Kidney epithelial cell (primary cell): ENCODE measurements around the gene ENG. TPM values are rescaled to one million over a fixed set of nuclear protein-coding genes. Genes with fewer than 3 reads are reported as not detected.

ENCODE experiments used
- DNase-seq: peaks from one replicate; pipeline ENCODE4 v3.0.0-alpha.2; 2010; ENCODE audit warnings: low read depth
- H3K27me3 ChIP-seq: 2 replicates; pipeline ENCODE4 v1.6.0; 2011; ENCODE audit warnings: low read length; ENCODE audit not compliant: control insufficient read depth, insufficient read depth
- H3K36me3 ChIP-seq: 2 replicates; pipeline ENCODE4 v1.5.1; 2011; ENCODE audit warnings: low read length; ENCODE audit not compliant: control insufficient read depth, insufficient read depth
- H3K4me3 ChIP-seq: 2 replicates; pipeline ENCODE4 v1.5.1; 2011; ENCODE audit warnings: low read depth, mild to moderate bottlenecking, control low read depth, low read length
- total RNA-seq: library from RNA; depleted of rRNA; stranded (reverse); fragments of >200 nt; gene quantifications from 2 replicates; pipeline ENCODE4 v1.2.3, GENCODE V29; 2015
- TF ChIP-seq, protein P1 (sequence below): IDR thresholded peaks from 2 replicates; pipeline ENCODE4 v1.5.1; 2011; ENCODE audit warnings: mild to moderate bottlenecking, moderate library complexity, low read length, control low read depth, inconsistent platforms; ENCODE audit not compliant: insufficient read depth, poor library complexity, severe bottlenecking

ENG gene
- total RNA-seq, 1 donor from 2014 or later = 3.4 TPM

DNA sequence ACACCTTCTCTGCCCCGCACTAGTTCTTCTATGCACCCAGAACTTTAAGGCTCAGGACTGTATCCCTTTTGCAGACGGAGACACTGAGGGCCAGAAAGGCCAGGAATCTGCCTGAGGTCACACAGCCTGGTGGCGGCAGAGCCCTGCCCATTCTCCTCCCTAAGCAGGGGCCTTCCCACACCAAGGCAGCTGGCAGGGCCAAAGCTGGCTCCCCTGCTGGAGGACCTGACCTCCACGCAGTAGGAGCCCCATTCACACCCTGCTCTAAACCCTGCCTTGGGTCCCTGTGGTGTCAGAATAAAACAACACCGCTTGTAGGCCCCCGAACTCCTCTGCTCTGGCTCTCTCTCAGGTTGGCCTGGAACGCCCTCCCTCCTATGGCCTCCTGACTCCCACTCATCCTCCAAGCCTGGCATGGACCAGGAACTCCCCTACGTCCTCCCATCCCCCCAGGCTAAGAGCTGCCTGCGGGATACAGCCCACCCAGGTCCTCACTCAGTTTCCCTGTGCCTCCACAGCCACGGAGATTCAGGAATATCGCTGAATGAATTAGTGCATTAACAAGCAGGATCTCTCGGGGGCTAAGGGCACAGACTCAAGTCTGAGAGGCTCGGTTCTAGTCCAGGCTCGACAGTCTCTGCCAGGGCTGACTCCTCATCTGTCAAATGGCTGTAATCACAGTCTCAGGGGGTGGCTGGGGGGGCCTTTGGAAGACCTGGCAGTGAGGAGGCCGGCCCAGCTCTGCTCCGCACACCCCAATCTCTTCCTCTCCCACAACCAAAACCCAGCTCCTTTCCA is 42.1 kb upstream of the ENG start:
- no peak for DNase-seq
- Histone ChIP-seq H3K4me3 (no peak overlapping the region), H3K27me3 (no peaks in the 10 kb centered on the region), H3K36me3 (peaks cover 2% of the 10 kb centered on the region)
- TF ChIP-seq, protein P1, sequence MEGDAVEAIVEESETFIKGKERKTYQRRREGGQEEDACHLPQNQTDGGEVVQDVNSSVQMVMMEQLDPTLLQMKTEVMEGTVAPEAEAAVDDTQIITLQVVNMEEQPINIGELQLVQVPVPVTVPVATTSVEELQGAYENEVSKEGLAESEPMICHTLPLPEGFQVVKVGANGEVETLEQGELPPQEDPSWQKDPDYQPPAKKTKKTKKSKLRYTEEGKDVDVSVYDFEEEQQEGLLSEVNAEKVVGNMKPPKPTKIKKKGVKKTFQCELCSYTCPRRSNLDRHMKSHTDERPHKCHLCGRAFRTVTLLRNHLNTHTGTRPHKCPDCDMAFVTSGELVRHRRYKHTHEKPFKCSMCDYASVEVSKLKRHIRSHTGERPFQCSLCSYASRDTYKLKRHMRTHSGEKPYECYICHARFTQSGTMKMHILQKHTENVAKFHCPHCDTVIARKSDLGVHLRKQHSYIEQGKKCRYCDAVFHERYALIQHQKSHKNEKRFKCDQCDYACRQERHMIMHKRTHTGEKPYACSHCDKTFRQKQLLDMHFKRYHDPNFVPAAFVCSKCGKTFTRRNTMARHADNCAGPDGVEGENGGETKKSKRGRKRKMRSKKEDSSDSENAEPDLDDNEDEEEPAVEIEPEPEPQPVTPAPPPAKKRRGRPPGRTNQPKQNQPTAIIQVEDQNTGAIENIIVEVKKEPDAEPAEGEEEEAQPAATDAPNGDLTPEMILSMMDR = no peak

DNA sequence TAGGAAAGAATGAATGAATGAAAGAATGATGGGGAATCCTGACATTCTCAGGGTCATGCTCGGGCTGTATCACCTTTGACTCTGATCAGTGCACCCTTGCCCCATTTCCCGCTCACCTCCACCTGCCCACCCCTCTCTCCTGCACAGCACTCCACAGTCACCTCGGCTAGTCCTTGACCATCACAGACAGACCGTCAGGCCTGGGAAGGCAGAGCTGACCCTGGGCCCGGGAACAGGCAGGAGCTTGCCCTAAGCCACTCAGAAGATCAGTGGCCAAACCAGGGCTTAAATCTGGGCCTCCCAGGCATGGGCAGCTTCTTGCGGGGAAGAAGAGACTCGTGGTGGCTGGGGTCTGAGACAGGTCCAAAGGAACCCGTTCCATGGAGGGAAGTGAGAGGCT is 41.4 kb upstream of the ENG start:
- no peak for DNase-seq
- TF ChIP-seq, protein P1 = no peak
- Histone ChIP-seq H3K36me3 (peaks cover 3% of the 10 kb centered on the region), H3K4me3 (no peak overlapping the region), H3K27me3 (no peaks in the 10 kb centered on the region)

DNA sequence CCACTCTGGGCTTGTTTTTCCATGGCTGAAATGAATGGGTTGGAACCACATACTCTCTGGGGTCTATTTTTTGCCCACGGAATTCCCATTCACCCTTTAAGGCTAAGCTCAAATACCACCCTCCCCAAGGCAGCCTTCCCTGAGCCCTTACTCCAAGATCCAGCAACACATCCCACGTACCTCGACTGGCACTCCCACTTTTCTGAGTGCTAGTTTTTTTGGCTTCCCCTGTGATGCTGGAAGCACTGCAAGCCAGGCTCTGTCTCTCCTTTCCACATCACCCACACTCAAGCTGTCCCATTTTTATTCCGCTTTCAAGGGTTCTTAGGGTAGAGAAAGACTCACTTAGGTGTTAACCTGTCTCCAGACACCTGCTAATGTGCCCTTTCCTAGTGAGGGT is 38.9 kb upstream of the ENG start:
- Histone ChIP-seq H3K36me3 (peaks cover 6% of the 10 kb centered on the region), H3K27me3 (no peaks in the 10 kb centered on the region), H3K4me3 (no peak overlapping the region)
- TF ChIP-seq, protein P1 = no peak
- no peak for DNase-seq

DNA sequence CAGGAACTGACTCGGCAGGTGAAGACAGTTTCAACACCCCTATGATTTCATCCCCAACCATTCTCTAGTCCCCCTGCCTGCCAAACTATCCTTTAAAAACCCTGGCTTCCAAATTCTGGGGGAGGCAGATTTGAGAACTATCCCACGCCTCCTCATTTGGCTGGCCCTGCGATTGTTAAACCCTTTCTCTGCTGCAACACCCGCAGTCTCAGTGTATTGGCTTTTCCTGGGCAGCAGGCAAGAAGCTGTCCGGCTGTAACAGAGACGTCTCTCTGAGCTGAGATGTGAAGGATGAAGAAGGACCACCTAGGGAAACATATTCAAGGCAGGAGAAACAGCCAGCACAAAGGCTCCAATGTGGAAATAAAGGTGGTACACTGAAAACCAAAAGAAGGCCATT is 38.4 kb upstream of the ENG start:
- H3K36me3 ChIP-seq = peaks cover 6% of the 10 kb centered on the region
- TF ChIP-seq, protein P1 = no peak
- H3K4me3 ChIP-seq = no peak overlapping the region
- H3K27me3 ChIP-seq = no peaks in the 10 kb centered on the region
- DNase-seq = no peak

DNA sequence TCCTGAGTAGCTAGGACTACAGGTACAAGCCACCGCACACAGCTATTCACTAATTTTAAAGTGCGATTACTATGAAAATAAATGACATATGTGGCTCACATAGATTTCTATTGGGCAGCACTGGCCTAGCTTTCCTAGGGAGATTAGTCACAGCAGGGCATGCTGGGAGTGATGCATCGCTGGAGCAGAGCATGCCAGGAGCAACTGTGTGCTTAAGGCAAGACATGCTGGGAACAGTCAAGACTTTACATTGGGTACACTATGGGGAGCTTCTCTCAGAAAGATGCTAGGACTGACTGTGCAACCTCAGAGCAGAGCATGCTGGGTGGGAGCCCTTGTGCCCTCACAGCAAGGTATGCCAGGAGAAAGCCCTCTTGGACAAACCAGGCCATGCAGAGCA is 35.6 kb upstream of the ENG start:
- Histone ChIP-seq H3K36me3 (peaks cover 5% of the 10 kb centered on the region), H3K4me3 (no peak overlapping the region), H3K27me3 (no peaks in the 10 kb centered on the region)
- no peak for DNase-seq
- TF ChIP-seq, protein P1 = no peak

DNA sequence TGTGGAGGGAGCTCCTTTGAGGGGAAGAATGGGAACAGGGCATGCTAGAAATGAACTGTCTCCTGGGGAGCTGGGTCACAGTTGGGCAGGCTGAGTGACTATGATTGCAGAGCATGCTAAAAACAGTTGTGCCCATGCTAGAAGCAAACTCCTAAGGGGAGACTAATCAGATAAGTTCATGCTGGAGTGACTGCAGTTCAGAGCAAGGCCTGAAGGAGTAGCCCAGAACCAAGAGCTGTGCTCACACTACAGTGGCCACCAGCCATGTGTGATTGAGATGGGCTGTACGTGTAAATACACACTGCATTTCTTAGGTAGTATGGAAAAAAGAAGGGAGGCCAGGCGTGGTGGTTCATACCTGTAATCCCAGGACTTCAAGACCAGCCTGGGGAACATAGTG is 33.3 kb upstream of the ENG start:
- H3K36me3 ChIP-seq = peaks cover 4% of the 10 kb centered on the region
- TF ChIP-seq, protein P1 = no peak

More for the DNA sequence above, 33.3 kb upstream of the ENG start:
- no peak overlapping the region for H3K4me3 ChIP-seq
- no peak for DNase-seq
- H3K27me3 ChIP-seq = no peaks in the 10 kb centered on the region
